Activated naive CD8-positive, alpha-beta T cell treated with anti-CD3 and anti-CD28 coated beads, Interleukin-2, amount 10 ng/mL, durations not matched to agents 7 days and 5 days (primary cell): ENCODE data around the gene GBA2. TPM values are rescaled to one million over a fixed set of nuclear protein-coding genes. Genes with fewer than 3 reads are reported as not detected.

Experiments used
- ATAC-seq: fragments of 150-1000 bp; cut with Tn5 transposase; one replicate; pipeline ENCODE4 v1.10.0; 2021; ENCODE audit warnings: low read depth, moderate library complexity
- POLR2A ChIA-PET: fragments of 350-600 bp; sonication (Branson Sonifier 250); formaldehyde crosslinking; loops from one replicate; lab custom pipeline; 2021; ENCODE audit warnings: antibody characterized with exemption; lab: Charles Lee
- DNase-seq: peaks from one replicate; pipeline ENCODE4 v3.0.0; 2021
- H3K27ac Mint-ChIP-seq: one replicate; pipeline ENCODE4 v1.8.0; 2022; ENCODE audit warnings: mild to moderate bottlenecking, mixed read lengths
- H3K27me3 Mint-ChIP-seq: one replicate; pipeline ENCODE4 v1.8.0; 2022; ENCODE audit warnings: mild to moderate bottlenecking, moderate library complexity, mixed read lengths
- H3K36me3 Mint-ChIP-seq: one replicate; pipeline ENCODE4 v1.8.0; 2021; ENCODE audit warnings: mild to moderate bottlenecking, mixed read lengths
- H3K4me1 Mint-ChIP-seq: one replicate; pipeline ENCODE4 v1.8.0; 2021; ENCODE audit warnings: mixed read lengths
- H3K4me3 Mint-ChIP-seq: one replicate; pipeline ENCODE4 v1.8.0; 2022; ENCODE audit warnings: mild to moderate bottlenecking, moderate library complexity, mixed read lengths
- H3K9me3 Mint-ChIP-seq: one replicate; pipeline ENCODE4 v1.8.0; 2021; ENCODE audit warnings: mixed read lengths
- total RNA-seq, 2 experiments: library from RNA; stranded (reverse); gene quantifications; one replicate each; pipeline ENCODE4 v1.2.3, GENCODE V29; 2021

Gene GBA2
- total RNA-seq, 2 experiments from 2014 or later, result 60.1 to 62.2 TPM

DNA sequence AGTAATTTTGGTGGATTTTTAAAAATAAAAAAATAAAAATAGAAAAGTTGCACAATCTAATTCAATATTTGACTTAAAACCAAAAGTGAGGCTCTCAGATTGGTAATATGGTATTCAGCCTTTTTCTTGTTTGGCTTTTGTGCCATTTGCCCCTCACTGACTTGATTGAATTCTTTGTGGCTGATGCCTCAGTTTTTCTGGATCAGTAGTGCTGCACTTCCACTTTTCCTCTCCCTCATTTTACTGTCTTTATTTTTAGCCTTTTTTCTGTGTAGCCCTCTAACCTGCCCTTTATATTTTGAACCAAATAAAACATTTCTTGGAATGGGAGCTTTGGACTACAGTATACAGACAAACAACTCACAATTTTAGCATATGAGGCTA, 8.9 kb upstream of the GBA2 start:
- Mint-ChIP-seq H3K36me3 (peaks cover 17% of the 10 kb centered on the region), H3K9me3 (no peaks in the 10 kb centered on the region), H3K4me1 (peaks cover 28% of the 10 kb centered on the region), H3K27me3 (no peaks in the 10 kb centered on the region), H3K4me3 (peak overlapping the region; percentile 97), H3K27ac (no peak overlapping the region)
- DNase-seq (no peak), ATAC-seq (no peak)
- POLR2A ChIA-PET, result interaction anchor here (1.1 kb wide), 1 partner anchor 8 kb away, joined by 4 read pairs; no protein-coding TSS in a partner anchor

DNA sequence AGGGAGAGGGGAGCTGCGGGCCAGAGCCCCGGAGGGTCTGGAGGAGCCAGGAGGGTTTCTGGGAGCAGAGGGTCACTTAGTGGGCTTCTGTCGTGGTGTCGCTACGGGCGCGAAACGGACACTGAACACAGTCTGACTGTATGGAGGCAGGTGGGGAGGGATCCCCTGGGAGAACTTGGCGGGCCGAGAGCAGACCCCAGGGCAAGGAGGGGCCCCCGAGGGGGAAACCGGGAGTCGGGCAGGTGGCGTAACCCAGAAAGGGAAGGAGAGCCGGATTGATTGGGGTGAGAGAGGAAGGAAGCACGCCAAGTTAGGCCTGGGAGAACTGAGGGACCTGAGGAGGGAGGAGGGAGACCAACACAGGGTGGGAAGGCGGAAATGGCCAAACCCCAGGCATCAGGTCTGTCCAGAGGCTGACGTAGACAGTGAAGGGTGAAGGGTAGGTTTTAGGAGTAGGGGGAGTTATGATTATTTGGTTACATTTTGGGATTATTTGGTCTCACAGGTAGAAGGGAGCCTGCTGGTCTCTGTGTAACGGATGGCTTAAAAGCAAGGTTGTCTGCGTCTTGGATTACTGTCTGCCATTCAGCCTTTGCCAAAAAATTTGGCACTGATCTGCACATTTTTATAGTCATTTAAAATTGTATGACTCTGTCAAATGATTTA, 8.3 kb upstream of the GBA2 start:
- Mint-ChIP-seq H3K4me1 (peaks cover 28% of the 10 kb centered on the region), H3K9me3 (no peaks in the 10 kb centered on the region), H3K27ac (peak overlapping the region; percentile 98), H3K36me3 (peaks cover 20% of the 10 kb centered on the region), H3K27me3 (no peaks in the 10 kb centered on the region), H3K4me3 (peak overlapping the region; percentile 97)
- peak; percentile 68 for DNase-seq
- POLR2A ChIA-PET, result interaction anchor here (0.6 to 2.0 kb wide), 8 partner anchors 9 to 1436 kb away, joined by 3 to 7 read pairs (median 4); partner anchors contain the start of genes CCDC107, CREB3, RMRP and TLN1
- peak; percentile 27 for ATAC-seq

DNA sequence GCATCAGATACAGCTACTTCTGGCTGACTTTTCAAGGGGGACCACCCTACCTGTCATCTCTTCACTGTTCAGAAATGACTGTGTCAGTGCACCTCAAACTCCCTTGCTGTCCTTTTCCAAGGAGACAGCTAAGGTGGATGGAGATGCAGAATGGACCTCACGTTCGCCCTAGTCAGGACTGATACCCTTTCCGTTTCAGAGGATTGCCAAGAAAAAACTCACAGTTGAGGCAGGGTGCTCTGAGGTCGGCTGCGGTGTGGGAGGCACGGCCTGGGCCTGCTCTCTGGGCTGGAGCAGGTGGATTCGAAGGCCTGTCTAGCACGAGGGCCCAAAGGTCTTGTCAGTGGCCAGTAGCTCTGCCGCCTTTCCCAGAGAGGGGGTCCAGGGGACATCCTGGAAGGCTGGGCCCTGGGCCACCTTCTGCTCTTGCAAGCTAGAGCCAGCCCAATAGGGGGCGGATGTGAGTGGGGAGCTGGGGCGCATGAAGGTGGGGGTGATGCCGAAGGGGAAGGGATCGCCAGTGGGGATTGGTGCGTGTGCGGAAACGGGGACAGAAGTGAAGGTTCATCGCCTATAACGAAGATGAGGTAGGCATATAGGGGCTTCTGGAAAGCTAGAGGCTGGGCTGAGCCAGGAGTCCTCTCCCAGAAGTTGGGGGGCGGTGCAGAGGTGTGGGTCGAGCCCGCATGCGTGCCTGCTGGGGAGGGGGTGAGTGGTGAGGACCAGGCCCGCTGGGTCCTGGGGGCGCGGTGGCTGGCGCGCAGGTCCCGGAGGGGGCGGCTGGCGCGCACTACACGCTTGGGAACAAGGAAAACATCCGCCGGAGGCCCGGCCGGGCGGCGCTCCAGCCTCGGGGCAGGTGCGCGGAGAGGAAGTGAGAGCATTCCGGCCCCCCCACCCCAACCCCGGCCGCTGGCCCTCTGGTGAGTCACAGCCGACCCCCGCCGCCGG, 7.5 kb upstream of the GBA2 start:
- Mint-ChIP-seq H3K27ac (peak overlapping the region; percentile 98), H3K27me3 (no peaks in the 10 kb centered on the region), H3K4me3 (peak overlapping the region; percentile 97), H3K36me3 (peaks cover 20% of the 10 kb centered on the region), H3K9me3 (no peaks in the 10 kb centered on the region), H3K4me1 (peaks cover 28% of the 10 kb centered on the region)
- POLR2A ChIA-PET, result interaction anchor here (0.6 to 2.0 kb wide), 10 partner anchors 8 to 1435 kb away, joined by 3 to 7 read pairs (median 4); partner anchors contain the start of genes CCDC107, CREB3, RMRP and SPAG8
- peak; percentile 84 for ATAC-seq
- DNase-seq, result peak; percentile 84

DNA sequence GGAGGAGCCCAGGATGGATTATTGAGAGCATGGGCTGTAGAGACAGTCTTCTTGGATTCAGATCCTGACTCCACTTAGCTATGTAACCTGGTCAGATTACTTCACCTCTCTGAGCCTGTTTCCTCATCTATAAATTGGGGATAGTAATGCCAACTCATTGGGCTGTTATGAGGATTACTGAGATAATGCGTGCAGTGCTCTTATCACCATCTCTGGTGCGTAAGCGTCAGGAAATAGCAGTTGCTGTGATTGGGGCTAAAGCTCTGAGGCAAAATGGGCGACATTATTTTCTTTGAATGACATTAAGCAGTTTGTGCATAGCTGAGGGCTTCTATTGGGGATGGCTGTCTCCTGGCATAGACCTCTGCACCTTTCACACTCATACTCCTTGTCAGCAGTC, 6.0 kb upstream of the GBA2 start:
- POLR2A ChIA-PET, result no interaction called here
- Mint-ChIP-seq H3K36me3 (peaks cover 17% of the 10 kb centered on the region), H3K9me3 (no peaks in the 10 kb centered on the region), H3K4me3 (no peak overlapping the region), H3K27me3 (no peaks in the 10 kb centered on the region), H3K27ac (no peak overlapping the region), H3K4me1 (peaks cover 32% of the 10 kb centered on the region)
- ATAC-seq (no peak), DNase-seq (no peak)

DNA sequence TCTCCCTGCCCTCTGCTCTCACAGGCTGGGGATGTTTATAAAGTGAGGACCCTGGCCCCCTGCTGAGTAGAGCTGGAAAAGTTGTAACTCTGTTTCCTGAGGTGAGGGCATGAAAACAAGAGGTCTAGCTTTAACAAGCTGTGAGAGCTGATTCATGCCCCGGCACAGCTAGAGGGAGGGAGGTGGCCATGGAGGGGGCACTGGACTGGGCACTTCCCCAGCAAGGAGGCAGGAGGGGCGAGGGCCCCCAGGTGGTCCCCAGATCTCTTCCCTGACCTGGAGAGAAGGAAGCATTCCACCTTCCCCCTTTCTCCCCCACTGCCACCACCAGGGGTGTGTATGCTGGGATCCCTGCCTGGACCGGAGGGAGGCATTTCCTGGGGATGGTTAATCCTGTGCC, 5.2 kb upstream of the GBA2 start, which contains the start of gene MSMP:
TSS of gene MSMP (minus strand) at position 13 of the 400 bp plus-strand sequence. CDS start 147 bp downstream, outside the sequence.
- H3K27ac Mint-ChIP-seq, result no peak within 1 kb of the TSS
- POLR2A ChIA-PET, result no interaction called here
- H3K36me3 Mint-ChIP-seq, result peaks cover 17% of the 10 kb centered on the region
- no peaks in the 10 kb centered on the region for H3K27me3 Mint-ChIP-seq
- DNase-seq, result no peak
- ATAC-seq, result no peak
- H3K4me1 Mint-ChIP-seq, result peaks cover 31% of the 10 kb centered on the region
- no peak within 1 kb of the TSS for H3K4me3 Mint-ChIP-seq
- no peaks in the 10 kb centered on the region for H3K9me3 Mint-ChIP-seq

DNA sequence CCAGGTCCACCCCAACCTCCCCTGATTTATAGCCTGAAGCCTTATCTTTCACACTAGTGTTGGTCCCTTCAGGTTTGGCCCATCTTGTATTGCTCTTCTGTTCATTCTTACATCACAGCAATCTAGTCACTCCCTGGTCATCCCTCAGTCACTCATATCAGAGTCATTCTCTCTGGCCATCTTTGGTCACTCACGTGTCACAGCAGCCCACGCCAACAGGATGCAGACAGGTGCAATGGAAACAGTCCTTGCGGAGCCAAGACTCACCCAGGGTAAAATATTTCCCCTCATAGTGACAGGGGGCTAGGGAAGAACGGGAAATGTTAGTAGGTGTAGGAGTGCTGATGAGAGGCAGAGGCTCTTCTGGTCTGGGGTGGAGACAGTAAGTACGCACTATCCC, 4.4 kb upstream of the GBA2 start:
- ATAC-seq (no peak), DNase-seq (no peak)
- Mint-ChIP-seq H3K4me1 (peaks cover 25% of the 10 kb centered on the region), H3K36me3 (peaks cover 17% of the 10 kb centered on the region), H3K27me3 (no peaks in the 10 kb centered on the region), H3K4me3 (no peak overlapping the region), H3K27ac (no peak overlapping the region), H3K9me3 (no peaks in the 10 kb centered on the region)
- POLR2A ChIA-PET, result no interaction called here

DNA sequence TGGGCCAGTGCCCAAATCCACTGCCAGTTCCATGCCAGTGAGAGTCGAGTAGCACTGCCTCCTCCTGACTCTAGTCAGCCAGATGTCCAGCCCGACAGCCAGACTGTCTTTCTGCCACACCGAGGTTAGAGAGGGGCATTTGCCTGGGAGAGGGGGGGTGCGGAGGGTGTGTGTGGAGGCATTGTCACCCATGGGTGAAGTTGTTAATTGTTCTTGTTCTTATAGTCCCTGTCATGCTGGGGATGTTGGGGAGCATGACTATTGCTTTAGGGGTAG, 1.2 kb upstream of the GBA2 start:
- DNase-seq, result no peak
- POLR2A ChIA-PET, result interaction anchor here (0.8 to 3.3 kb wide), 12 partner anchors 15 to 145 kb away, joined by 3 to 53 read pairs (median 6); partner anchors contain the start of genes ARHGEF39, CCDC107, CREB3 and HINT2
- Mint-ChIP-seq H3K27ac (peak overlapping the region; percentile 91), H3K4me1 (peaks cover 30% of the 10 kb centered on the region), H3K36me3 (peaks cover 21% of the 10 kb centered on the region), H3K4me3 (peak overlapping the region; percentile 94), H3K27me3 (no peaks in the 10 kb centered on the region), H3K9me3 (no peaks in the 10 kb centered on the region)
- no peak for ATAC-seq

DNA sequence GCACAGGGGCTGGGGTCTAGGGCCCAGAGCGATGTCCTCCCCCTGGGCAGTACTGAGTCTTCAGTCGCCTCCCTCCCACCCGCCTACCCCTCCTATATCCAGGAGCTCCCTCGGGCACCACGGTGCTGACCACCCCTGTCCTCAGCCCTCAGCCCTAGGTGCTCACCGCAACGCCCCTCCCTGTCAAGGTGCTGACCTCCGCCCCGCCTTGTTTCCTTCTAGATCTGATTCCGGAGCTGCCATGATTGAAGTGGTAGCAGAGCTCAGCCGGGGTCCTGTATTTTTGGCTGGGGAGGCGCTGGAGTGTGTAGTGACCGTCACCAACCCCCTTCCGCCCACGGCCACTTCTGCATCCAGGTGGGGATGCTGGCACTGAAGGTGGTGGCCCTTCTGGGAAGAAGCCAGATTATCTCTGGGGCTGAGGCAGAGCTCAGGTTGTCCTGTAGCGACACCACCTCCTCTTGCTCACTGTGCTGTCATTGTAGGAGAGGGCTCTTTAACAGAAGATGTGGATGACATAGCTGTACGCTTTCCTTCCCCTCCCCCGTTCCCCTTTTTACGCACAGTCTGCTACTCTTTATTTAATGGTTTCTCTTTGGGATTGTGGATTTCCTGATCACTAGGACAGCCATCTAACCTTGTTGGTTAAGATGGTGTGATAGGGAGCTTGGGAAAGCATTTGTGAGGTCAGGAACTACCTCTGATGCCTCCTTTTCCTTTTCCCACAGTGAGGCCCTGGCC, 657 bp upstream of the GBA2 start:
- H3K27ac Mint-ChIP-seq, result peak overlapping the region; percentile 91
- POLR2A ChIA-PET, result interaction anchor here (0.5 to 3.3 kb wide), 18 partner anchors 9 to 737 kb away, joined by 3 to 53 read pairs (median 5); partner anchors contain the start of genes ARHGEF39, CCDC107, CREB3 and HINT2
- ATAC-seq (peak; percentile 64), DNase-seq (no peak)
- H3K27me3 Mint-ChIP-seq, result no peaks in the 10 kb centered on the region
- no peaks in the 10 kb centered on the region for H3K9me3 Mint-ChIP-seq
- H3K4me3 Mint-ChIP-seq, result peak overlapping the region; percentile 94
- peaks cover 32% of the 10 kb centered on the region for H3K4me1 Mint-ChIP-seq
- H3K36me3 Mint-ChIP-seq, result peaks cover 23% of the 10 kb centered on the region

DNA sequence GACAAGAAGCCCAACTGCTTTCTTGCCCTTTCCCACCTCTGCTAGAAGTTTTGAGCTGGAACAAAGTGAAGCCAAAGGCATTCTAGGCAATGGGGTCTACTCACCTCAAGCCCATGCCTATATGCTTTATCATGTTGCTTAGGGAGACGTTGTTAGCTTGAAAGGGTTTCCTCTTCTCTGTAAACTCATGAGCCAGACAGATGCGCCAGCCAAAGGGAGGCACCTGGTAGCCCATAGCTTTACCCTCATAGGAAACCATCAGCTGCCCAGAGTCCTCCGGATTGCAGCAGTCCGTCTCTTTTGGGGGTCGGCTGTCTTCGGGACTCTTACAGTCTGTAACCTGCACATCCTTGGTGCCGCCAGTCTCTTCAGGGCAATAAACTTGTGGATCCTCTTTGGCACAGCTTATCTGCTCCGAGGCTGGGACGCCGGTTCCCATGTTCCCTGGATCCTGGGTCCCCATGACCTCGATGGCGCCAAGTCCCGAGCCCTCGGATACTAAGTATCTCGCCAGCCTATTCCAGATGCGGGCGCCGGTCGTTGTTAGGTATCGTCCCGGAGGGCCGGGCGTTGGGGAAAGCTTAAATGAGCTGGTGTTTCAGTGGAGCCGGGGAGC, 678 bp downstream of the GBA2 start:
- Mint-ChIP-seq H3K27me3 (no peaks in the 10 kb centered on the region), H3K4me3 (peak overlapping the region; percentile 88), H3K9me3 (no peaks in the 10 kb centered on the region), H3K4me1 (peaks cover 33% of the 10 kb centered on the region), H3K36me3 (peaks cover 23% of the 10 kb centered on the region), H3K27ac (peak overlapping the region; percentile 73)
- DNase-seq (no peak), ATAC-seq (no peak)
- POLR2A ChIA-PET, result interaction anchor here (0.5 to 3.3 kb wide), 17 partner anchors 8 to 144 kb away, joined by 3 to 53 read pairs (median 7); partner anchors contain the start of genes CCDC107, CREB3, RMRP and SPAG8

DNA sequence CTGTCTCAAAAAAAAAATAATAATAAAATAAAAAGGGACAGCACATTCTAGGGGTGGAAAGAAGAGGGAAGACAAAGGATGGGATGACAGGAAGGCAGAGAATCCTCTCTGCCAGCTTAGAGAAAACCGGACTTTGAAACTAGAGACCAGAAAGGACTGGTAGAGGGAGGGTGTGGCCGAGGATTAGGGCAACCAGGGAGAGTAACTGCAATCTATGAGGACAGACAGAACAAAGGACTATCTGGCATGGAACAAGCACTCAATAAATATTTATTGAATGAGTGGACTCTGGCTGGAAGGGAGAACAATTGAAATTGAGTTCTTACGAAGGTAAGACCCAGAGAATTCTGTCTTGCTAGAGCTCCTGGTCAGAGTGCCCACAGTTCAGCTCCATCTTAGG, 2.4 kb downstream of the GBA2 start:
- ATAC-seq (no peak), DNase-seq (no peak)
- Mint-ChIP-seq H3K27ac (no peak overlapping the region), H3K4me3 (peak overlapping the region; percentile 88), H3K36me3 (peaks cover 19% of the 10 kb centered on the region), H3K4me1 (peaks cover 45% of the 10 kb centered on the region), H3K9me3 (no peaks in the 10 kb centered on the region), H3K27me3 (no peaks in the 10 kb centered on the region)
- POLR2A ChIA-PET, result interaction anchor here (1.8 kb wide), 1 partner anchor 14 kb away, joined by 4 read pairs; the partner anchor contains the start of genes CREB3 and TLN1

DNA sequence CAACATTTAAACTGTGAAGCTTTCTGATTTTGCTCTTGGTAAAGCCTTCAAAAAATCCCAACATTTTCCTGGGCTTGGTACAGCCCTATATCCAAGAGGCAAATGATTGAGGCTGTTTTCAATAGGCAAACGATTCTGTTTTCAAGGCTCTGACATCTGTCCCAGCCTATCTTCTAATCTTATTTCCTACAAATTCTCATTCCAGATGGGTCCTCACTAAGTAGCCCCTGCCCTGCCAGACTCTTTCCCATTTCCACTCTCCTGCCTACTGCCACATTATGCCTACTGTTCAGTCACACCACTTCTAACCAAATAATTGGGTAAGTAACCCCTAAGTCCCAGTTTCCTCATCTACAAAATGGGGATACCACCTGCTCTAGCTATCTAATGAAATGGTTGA, 3.5 kb downstream of the GBA2 start:
- Mint-ChIP-seq H3K4me1 (peaks cover 44% of the 10 kb centered on the region), H3K27ac (no peak overlapping the region), H3K27me3 (no peaks in the 10 kb centered on the region), H3K9me3 (no peaks in the 10 kb centered on the region), H3K36me3 (peaks cover 17% of the 10 kb centered on the region), H3K4me3 (peak overlapping the region; percentile 58)
- no peak for ATAC-seq
- no peak for DNase-seq
- POLR2A ChIA-PET, result interaction anchor here (1.8 kb wide), 1 partner anchor 13 kb away, joined by 4 read pairs; the partner anchor contains the start of genes CREB3 and TLN1

DNA sequence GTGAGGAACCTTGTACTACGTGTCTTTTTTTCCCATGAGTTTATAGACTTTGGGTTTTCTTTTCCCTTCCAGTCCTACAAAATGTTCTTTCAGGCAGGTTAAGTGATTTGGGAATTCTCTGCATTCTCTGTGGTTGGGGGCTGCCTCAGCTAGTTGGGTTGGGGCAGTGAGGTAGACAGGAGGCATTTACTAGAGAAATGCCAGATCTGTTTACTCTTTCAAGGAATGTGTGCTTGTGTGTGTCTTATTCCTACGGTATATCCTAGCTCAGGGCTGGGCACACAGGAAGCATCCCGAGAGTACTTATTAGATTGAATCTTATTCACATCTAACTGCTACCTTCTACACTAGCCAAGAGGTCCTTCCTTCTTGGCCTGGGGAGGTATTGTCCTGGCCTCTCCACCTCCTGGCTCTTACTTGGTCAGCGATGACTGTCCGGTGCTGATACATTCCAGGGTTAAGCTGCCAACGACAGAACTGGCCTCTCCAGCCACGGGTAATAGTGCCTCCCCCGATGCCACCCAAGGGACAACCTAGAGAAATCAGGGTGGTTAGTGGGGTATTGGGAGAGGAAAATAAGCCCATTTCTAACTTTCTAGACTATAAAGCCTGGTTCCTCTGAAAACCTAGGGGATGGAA, 5.0 kb downstream of the GBA2 start:
- ATAC-seq, result no peak
- Mint-ChIP-seq H3K27me3 (no peaks in the 10 kb centered on the region), H3K36me3 (peaks cover 17% of the 10 kb centered on the region), H3K4me1 (peaks cover 37% of the 10 kb centered on the region), H3K4me3 (no peak overlapping the region), H3K9me3 (no peaks in the 10 kb centered on the region), H3K27ac (no peak overlapping the region)
- POLR2A ChIA-PET, result no interaction called here
- no peak for DNase-seq
